Muscle layer of colon (tissue), 2 donors: ENCODE measurements around the gene COG8.

Experiments
- H3K27ac ChIP-seq: one replicate; pipeline ENCODE4 v1.7.0; 2013; ENCODE audit warnings: low read depth, mild to moderate bottlenecking, low read length, moderate library complexity
- H3K27me3 ChIP-seq, 2 donors: one replicate each; pipeline ENCODE4 v1.7.0; 2013; ENCODE audit warnings: low read length in 2 of 2, mild to moderate bottlenecking in 2 of 2; ENCODE audit not compliant: insufficient read depth in 2 of 2, control insufficient read depth in 1 of 2
- H3K36me3 ChIP-seq: one replicate; pipeline ENCODE4 v1.7.0; 2013; ENCODE audit warnings: mild to moderate bottlenecking, low read length; ENCODE audit not compliant: insufficient read depth
- H3K4me1 ChIP-seq: one replicate; pipeline ENCODE4 v1.7.0; 2013; ENCODE audit warnings: mild to moderate bottlenecking, low read length; ENCODE audit not compliant: insufficient read depth
- H3K4me3 ChIP-seq, 2 donors: one replicate each; pipeline ENCODE4 v1.7.0; 2013; ENCODE audit warnings: low read length in 2 of 2, low read depth in 1 of 2, mild to moderate bottlenecking in 1 of 2, moderate library complexity in 1 of 2
- H3K9ac ChIP-seq: one replicate; pipeline ENCODE4 v1.7.0; 2013; ENCODE audit warnings: low read length
- H3K9me3 ChIP-seq: one replicate; pipeline ENCODE4 v1.7.0; 2013; ENCODE audit warnings: mild to moderate bottlenecking, low read length
- donor health status: abdominal sarcoma.
- donor health status: Adenocarcinoma of cecum.

The COG8 gene

DNA sequence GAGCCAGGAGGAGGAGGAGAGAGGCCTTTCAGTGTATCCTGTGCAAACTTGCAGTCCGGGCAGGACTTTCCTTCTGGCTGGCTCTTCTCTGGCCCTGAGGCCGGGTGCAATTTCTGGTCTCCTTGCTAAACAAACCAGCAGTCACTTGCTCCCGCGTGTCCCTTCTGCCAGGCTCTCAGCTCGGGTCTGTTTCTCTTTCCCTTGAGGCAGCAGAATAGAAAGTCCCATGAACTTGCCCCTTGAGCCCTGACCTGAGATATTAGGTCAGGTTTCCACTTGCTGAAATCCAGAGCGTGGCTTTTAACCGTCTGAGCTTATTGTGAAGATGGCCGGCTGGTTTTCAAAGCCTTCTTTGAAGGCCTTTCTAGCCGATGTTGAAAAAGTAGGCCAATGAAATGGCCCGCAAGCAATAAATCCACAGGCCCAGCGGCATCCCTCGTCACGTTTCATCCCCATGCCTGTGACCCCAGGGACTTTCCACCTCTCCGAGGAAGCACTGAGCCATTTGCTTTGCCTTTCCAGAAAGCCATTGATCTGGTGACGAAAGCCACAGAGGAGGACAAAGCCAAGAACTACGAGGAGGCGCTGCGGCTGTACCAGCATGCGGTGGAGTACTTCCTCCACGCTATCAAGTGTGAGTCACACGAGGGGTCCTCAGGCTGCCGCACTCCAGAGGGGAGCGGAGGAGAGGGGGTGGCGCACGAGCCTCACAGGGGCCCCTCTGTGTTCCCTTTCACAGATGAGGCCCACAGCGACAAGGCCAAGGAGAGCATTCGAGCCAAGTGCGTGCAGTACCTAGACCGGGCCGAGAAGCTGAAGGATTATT is 23.7 kb downstream of the COG8 start:
- Histone ChIP-seq H3K4me1 (peaks cover 6% of the 10 kb centered on the region), H3K4me3 (no peak overlapping the region), H3K36me3 (peaks cover 61% of the 10 kb centered on the region), H3K9ac (no peak overlapping the region), H3K27ac (no peak overlapping the region), H3K27me3 (no peaks in the 10 kb centered on the region), H3K9me3 (no peaks in the 10 kb centered on the region)

DNA sequence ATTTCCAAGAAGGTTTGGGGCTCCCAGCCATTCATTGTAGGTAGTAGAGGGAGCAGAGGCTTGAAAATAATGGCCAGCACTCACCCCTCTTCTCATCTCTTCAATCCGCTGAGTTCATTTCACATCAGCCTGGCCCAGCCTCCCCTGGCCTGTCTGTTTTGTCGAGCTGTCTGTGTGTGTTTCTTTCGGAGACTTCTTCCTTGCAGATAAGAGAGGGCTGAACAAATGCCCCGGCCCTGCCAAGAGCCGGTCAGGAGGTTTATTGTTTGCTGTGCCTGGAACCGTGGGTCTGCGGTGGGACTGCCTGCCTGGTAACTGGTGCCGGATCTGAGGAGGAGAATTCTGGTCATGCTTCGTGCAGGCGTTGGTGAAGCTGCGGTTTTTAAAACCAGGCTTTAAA is 24.8 kb downstream of the COG8 start:
- Histone ChIP-seq H3K9ac (no peak overlapping the region), H3K9me3 (no peaks in the 10 kb centered on the region), H3K36me3 (peaks cover 49% of the 10 kb centered on the region), H3K27ac (no peak overlapping the region), H3K4me3 (no peak overlapping the region), H3K4me1 (peaks cover 6% of the 10 kb centered on the region), H3K27me3 (no peaks in the 10 kb centered on the region)

- H3K9ac ChIP-seq, result no peak overlapping the region
- no peak overlapping the region for H3K4me3 ChIP-seq
- peaks cover 38% of the 10 kb centered on the region for H3K36me3 ChIP-seq
- no peaks in the 10 kb centered on the region for H3K27me3 ChIP-seq
- H3K27ac ChIP-seq, result no peak overlapping the region
- H3K4me1 ChIP-seq, result peaks cover 6% of the 10 kb centered on the region
- H3K9me3 ChIP-seq, result no peaks in the 10 kb centered on the region
These were observed 25.9 kb downstream of the COG8 start for GRCh38 chr16:69313469-69313868.

- Histone ChIP-seq H3K27me3 (no peaks in the 10 kb centered on the region), H3K4me1 (peaks cover 6% of the 10 kb centered on the region), H3K36me3 (peaks cover 27% of the 10 kb centered on the region), H3K9ac (peak overlapping the region; percentile 62), H3K4me3 (peak overlapping the region; percentile 52 to 98), H3K27ac (peak overlapping the region; percentile 86), H3K9me3 (no peaks in the 10 kb centered on the region)
These were observed 27.6 kb downstream of the COG8 start for GRCh38 chr16:69311533-69312387.

- H3K9ac ChIP-seq, result peak within 1 kb of the TSS; percentile 62
- peaks cover 6% of the 10 kb centered on the region for H3K4me1 ChIP-seq
- no peaks in the 10 kb centered on the region for H3K9me3 ChIP-seq
- H3K36me3 ChIP-seq, result peaks cover 18% of the 10 kb centered on the region
- H3K27me3 ChIP-seq, result no peaks in the 10 kb centered on the region
- peak within 1 kb of the TSS; percentile 59 to 98 for H3K4me3 ChIP-seq
- H3K27ac ChIP-seq, result peak within 1 kb of the TSS; percentile 86
These were observed 28.5 kb downstream of the COG8 start, which contains the start of gene VPS4A for GRCh38 chr16:69310653-69311532. Gene VPS4A (plus strand): TSS chr16:69311350. CDS start chr16:69311512, 162 bp downstream.

DNA sequence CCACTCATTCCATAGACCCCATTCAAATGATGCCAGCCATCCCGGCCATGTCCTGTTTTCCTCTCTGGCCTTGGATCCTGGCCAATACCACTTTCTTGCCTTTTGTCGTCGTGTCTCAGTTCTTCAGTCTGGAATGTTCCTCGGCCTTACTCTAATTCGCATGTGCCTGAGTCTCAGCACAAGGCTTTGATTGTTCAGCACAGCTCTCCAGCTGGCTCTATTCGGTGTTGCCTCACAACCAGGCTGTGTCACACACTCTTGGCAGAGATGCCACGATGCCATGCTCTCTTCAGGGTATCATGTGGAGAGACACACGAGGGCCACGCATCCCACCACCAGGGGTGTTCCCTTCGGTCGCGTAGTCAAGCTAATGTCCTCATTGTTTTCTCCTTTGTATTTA is 30.0 kb downstream of the COG8 start:
- H3K27me3 ChIP-seq, result no peaks in the 10 kb centered on the region
- H3K4me1 ChIP-seq, result peaks cover 6% of the 10 kb centered on the region
- H3K4me3 ChIP-seq, result no peak overlapping the region
- no peak overlapping the region for H3K9ac ChIP-seq
- H3K27ac ChIP-seq, result no peak overlapping the region
- no peaks in the 10 kb centered on the region for H3K9me3 ChIP-seq
- peaks cover 4% of the 10 kb centered on the region for H3K36me3 ChIP-seq

- Histone ChIP-seq H3K4me1 (peaks cover 6% of the 10 kb centered on the region), H3K27ac (no peak overlapping the region), H3K4me3 (no peak overlapping the region), H3K9me3 (no peaks in the 10 kb centered on the region), H3K36me3 (peaks cover 5% of the 10 kb centered on the region), H3K9ac (no peak overlapping the region), H3K27me3 (no peaks in the 10 kb centered on the region)
These were observed 31.5 kb downstream of the COG8 start for GRCh38 chr16:69307856-69308255.

GRCh38 chr16:69307091-69307490 is 32.3 kb downstream of the COG8 start:
- H3K4me3 ChIP-seq, result no peak overlapping the region
- no peak overlapping the region for H3K9ac ChIP-seq
- H3K27me3 ChIP-seq, result no peaks in the 10 kb centered on the region
- H3K36me3 ChIP-seq, result peaks cover 5% of the 10 kb centered on the region
- no peak overlapping the region for H3K27ac ChIP-seq
- H3K9me3 ChIP-seq, result no peaks in the 10 kb centered on the region
- peaks cover 3% of the 10 kb centered on the region for H3K4me1 ChIP-seq

- peaks cover 13% of the 10 kb centered on the region for H3K36me3 ChIP-seq
- H3K27ac ChIP-seq, result no peak overlapping the region
- H3K9ac ChIP-seq, result no peak overlapping the region
These were observed 33.3 kb downstream of the COG8 start for GRCh38 chr16:69306031-69306430.

GRCh38 chr16:69302301-69302700 is 37.1 kb downstream of the COG8 start:
- H3K9me3 ChIP-seq, result no peaks in the 10 kb centered on the region
- H3K4me1 ChIP-seq, result no peaks in the 10 kb centered on the region
- no peak overlapping the region for H3K27ac ChIP-seq
- no peaks in the 10 kb centered on the region for H3K27me3 ChIP-seq
- no peak overlapping the region for H3K4me3 ChIP-seq
- peaks cover 30% of the 10 kb centered on the region for H3K36me3 ChIP-seq
- H3K9ac ChIP-seq, result no peak overlapping the region

More at GRCh38 chr16:69306031-69306430, 33.3 kb downstream of the COG8 start:
- Histone ChIP-seq H3K4me1 (no peaks in the 10 kb centered on the region), H3K27me3 (no peaks in the 10 kb centered on the region), H3K4me3 (no peak overlapping the region), H3K9me3 (no peaks in the 10 kb centered on the region)

DNA sequence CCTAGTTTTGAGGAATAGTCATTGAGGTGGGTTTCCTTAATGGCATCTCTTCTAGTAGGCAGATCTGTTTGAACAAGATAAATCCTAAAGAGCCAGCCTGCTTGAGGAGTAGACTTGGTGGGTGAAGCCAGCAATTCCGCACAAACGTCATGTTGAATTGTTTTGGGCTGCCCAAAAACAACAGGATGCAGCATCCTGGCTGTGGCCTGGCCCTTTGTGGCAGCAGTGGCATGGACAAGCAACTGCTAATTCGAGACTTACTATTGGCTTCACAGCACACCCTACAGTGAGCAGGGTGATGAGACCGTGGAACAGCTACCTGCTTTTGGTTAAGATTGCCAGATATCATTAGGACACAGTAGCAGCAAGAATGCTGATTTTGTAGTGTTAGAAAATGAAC is 37.5 kb downstream of the COG8 start:
- Histone ChIP-seq H3K36me3 (peaks cover 30% of the 10 kb centered on the region), H3K9ac (no peak overlapping the region), H3K9me3 (no peaks in the 10 kb centered on the region), H3K4me3 (no peak overlapping the region), H3K27me3 (no peaks in the 10 kb centered on the region), H3K27ac (no peak overlapping the region), H3K4me1 (no peaks in the 10 kb centered on the region)
